LNCaP clone FGC (cell line): ENCODE measurements around the gene GHRH.

Source experiments
- DNase-seq: peaks from one replicate; pipeline ENCODE4 v3.0.0-alpha.2; 2011; ENCODE audit warnings: low read depth
- H3K4me3 ChIP-seq: 2 replicates; pipeline ENCODE4 v1.5.1; 2011; ENCODE audit warnings: mild to moderate bottlenecking, low read depth, low read length, control low read depth
- CTCF ChIP-seq: IDR thresholded peaks from 2 replicates; pipeline ENCODE4 v1.5.1; 2012; ENCODE audit warnings: mild to moderate bottlenecking; ENCODE audit not compliant: control insufficient read depth, insufficient read depth; ENCODE audit errors: extremely low read depth

The GHRH gene

GRCh38 chr20:37266940-37267666 lies 5.5 kb upstream of the GHRH start:
- H3K4me3 ChIP-seq, result no peak overlapping the region
- no peak for TF ChIP-seq CTCF
- DNase-seq, result no peak

GRCh38 chr20:37265152-37265551 lies 3.5 kb upstream of the GHRH start:
- TF ChIP-seq CTCF, result no peak
- no peak for DNase-seq
- H3K4me3 ChIP-seq, result no peak overlapping the region

GRCh38 chr20:37263686-37264085 lies 2.1 kb upstream of the GHRH start:
- no peak for TF ChIP-seq CTCF
- DNase-seq, result no peak
- H3K4me3 ChIP-seq, result no peak overlapping the region

- no peak for DNase-seq
- no peak overlapping the region for H3K4me3 ChIP-seq
- no peak for TF ChIP-seq CTCF
Measured at GRCh38 chr20:37262505-37262904, 891 bp upstream of the GHRH start.

GRCh38 chr20:37260923-37261322 lies 691 bp downstream of the GHRH start:
- TF ChIP-seq CTCF, result no peak
- no peak for DNase-seq
- no peak overlapping the region for H3K4me3 ChIP-seq

- H3K4me3 ChIP-seq, result no peak overlapping the region
- TF ChIP-seq CTCF, result no peak
- no peak for DNase-seq
Measured at GRCh38 chr20:37259865-37260264, 1.7 kb downstream of the GHRH start.

GRCh38 chr20:37259031-37259430 lies 2.6 kb downstream of the GHRH start:
- no peak for DNase-seq
- TF ChIP-seq CTCF, result no peak
- H3K4me3 ChIP-seq, result no peak overlapping the region
